Astrocyte (in vitro differentiated cells and primary cell): ENCODE data around the gene C16orf54.

Experiments
- EZH2 ChIP-seq: IDR thresholded peaks from 2 replicates; pipeline ENCODE4 v1.6.1; 2012; ENCODE audit warnings: mild to moderate bottlenecking, low read length, inconsistent platforms; ENCODE audit not compliant: insufficient read depth
- TF ChIP-seq, protein P1 (sequence below): IDR thresholded peaks from 2 replicates; pipeline ENCODE4 v1.5.1; 2011; ENCODE audit warnings: low read depth, mild to moderate bottlenecking, inconsistent platforms, low read length, moderate library complexity; ENCODE audit not compliant: insufficient read depth

DNA sequence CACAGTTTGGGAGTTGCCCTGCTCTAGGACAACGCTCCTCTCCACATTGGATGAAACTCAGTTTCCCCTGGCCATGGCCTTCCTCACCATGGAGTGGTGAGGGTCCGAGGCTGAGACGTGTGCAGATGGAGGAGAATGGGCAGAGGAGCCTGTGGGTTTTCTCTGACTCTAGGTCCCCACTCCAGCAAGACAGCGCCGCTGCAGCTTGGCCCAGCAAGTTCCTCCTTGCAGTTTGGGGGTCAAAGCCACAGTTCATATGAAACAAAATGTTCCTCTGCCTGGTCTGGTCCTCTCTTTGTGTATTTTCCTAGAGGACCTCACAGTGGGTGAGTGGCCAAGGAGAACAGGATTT, 2.3 kb downstream of the C16orf54 start:
- TF ChIP-seq, protein P1, sequence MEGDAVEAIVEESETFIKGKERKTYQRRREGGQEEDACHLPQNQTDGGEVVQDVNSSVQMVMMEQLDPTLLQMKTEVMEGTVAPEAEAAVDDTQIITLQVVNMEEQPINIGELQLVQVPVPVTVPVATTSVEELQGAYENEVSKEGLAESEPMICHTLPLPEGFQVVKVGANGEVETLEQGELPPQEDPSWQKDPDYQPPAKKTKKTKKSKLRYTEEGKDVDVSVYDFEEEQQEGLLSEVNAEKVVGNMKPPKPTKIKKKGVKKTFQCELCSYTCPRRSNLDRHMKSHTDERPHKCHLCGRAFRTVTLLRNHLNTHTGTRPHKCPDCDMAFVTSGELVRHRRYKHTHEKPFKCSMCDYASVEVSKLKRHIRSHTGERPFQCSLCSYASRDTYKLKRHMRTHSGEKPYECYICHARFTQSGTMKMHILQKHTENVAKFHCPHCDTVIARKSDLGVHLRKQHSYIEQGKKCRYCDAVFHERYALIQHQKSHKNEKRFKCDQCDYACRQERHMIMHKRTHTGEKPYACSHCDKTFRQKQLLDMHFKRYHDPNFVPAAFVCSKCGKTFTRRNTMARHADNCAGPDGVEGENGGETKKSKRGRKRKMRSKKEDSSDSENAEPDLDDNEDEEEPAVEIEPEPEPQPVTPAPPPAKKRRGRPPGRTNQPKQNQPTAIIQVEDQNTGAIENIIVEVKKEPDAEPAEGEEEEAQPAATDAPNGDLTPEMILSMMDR, result no peak
- no peak for TF ChIP-seq EZH2
